Measurements from ENCODE around the gene GALNT2.

Gene GALNT2

DNA sequence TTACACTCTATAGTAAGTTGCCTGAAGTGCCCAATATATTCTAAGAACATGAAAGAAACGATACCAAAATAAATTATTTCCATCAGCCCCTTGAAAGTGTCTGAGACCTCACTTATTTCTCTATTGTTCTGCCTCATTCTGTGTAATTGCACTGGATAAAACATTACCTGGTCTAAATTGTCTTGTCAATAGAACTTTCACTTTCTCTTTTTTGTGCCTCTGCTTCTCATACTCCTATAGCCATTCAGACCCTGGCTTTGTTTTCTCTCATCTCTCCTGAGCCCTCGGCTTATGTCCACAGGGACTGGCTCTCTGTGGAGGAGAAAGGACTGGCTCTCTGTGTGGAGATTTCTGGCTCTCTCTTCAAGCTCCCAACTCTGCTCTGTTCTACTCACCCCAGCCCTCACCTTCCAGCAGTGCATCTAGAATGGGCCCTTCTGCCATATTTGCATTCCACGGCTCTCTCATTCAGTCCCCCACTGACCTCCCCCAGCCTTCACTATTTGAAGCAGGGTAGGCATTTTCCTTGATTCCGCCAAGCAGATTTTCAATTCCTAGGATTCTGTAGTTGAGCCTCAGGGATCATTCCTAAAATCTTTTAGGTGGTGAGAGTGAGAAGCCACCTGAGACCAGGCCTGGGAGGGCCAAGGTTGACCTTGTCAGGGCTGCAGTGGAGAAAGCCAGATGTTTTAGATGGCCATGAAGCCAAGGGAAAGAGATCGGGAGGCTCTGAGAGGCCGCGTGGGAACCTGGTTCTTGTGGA is 15.9 kb upstream of the GALNT2 start:
- no peak for DNase-seq (ENCODE audit: low read depth in 2 of 3, low spot score in 1 of 3)

DNA sequence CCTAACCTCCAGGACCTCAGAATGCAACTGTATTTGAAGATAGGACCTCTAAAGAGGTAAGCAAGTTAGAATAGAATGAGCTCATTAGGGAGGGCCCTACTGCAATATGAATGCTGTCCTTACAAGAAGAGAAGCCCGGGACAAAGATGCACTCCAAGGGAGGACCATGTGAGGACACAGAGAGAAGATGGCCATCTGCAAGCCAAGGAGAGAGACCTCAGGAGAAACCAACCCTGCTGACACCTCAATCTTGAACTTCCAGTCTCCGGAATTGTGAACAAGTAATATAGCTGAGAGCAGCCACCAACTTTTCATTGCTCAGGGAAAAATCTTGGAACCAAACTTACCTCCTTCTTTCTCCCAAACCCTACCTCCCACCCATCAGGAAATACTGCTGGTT is 15.0 kb upstream of the GALNT2 start:
- DNase-seq (ENCODE audit: low read depth in 2 of 3, low spot score in 1 of 3) = no peak

DNA sequence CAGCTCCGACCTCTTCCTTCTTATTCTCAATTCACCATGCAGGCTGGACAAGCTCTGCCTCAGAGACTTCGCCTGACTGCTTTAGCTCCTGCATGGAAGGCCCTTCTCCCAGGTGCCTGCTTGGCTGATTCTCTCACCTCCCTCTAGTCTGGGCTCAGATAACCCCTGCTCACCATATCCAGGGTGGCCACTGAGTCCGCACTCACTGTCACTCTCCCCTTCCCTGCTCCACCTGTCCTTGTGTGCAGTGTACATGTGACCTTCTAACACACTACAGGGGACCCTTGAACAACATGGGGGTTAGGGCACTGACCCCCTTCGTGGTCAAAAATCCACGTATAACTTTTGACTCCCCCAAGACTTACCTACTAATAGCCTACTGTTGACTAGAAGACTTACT is 14.4 kb upstream of the GALNT2 start:
- no peak for DNase-seq (ENCODE audit: low read depth in 2 of 3, low spot score in 1 of 3)

DNA sequence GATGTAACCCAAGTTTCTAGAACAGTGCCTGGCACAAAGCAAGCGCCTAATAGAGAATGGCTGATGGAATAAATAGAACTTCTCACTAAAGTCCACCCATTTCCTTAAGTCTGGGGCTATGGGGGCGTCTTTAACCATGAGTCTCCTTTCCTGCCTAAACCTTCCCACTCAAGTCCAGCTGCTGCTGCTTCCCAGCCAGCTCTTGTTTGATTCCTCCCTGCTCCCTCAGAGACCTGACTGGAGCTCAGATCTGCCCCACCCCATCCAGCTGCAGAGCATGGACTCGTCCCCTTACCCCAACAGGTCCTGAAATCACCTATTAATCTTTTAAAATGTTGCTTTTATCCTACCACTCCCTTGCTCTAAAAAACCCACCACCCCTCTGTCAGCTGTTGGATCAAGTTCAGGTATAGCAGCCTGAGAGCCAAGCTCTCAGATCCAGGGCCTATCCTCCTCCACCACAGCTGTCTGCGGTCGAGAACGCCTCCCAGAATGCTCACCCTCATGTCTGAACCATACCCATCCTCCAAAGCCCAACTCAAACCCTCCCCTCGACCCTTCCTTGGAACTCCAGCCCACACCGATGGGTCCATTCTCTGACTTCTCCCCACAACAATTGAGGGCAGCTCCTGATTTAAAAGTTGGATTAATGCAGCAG is 12.8 kb upstream of the GALNT2 start:
- no peak for DNase-seq (ENCODE audit: low read depth in 2 of 3, low spot score in 1 of 3)

DNA sequence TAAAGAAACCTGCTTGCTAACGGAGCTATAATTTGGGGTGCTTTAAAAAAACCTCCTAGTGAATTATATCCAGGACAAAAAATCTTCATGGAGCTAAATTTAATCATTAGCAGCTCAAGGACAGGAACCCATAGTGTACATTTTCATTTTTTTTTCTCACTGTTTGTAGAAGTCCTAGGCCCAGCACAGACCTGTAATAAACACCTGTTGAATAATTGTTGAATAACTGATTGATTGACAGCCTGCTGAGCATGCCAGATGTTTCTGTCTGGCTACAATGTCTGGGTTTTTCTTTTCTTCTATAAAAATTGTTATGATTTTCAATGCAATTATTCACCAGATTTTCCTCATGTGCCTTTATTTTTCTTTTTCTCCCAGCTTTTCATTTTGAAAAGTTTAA is 10.9 kb upstream of the GALNT2 start:
- no peak for DNase-seq (ENCODE audit: low read depth in 2 of 3, low spot score in 1 of 3)

DNA sequence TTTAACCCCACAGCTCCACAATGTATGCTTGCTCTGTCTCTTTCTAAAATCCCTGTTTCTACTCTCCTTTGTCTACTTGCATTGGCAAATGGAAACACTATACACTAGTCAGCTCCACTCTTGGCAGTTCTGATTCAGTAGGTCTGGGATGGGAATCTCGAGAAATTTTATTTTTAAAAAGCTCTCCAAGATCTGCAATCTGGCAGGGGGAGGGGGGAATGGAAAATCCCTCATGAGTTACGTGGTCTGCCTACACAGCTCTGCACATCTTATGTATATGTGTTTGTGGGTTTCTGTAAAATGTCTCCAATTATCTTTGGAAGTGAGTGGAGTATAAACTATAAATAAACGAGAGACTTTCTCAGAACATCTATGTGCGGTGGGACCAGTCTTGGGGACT is 9.9 kb upstream of the GALNT2 start:
- DNase-seq (ENCODE audit: low read depth in 2 of 3, low spot score in 1 of 3) = no peak

DNA sequence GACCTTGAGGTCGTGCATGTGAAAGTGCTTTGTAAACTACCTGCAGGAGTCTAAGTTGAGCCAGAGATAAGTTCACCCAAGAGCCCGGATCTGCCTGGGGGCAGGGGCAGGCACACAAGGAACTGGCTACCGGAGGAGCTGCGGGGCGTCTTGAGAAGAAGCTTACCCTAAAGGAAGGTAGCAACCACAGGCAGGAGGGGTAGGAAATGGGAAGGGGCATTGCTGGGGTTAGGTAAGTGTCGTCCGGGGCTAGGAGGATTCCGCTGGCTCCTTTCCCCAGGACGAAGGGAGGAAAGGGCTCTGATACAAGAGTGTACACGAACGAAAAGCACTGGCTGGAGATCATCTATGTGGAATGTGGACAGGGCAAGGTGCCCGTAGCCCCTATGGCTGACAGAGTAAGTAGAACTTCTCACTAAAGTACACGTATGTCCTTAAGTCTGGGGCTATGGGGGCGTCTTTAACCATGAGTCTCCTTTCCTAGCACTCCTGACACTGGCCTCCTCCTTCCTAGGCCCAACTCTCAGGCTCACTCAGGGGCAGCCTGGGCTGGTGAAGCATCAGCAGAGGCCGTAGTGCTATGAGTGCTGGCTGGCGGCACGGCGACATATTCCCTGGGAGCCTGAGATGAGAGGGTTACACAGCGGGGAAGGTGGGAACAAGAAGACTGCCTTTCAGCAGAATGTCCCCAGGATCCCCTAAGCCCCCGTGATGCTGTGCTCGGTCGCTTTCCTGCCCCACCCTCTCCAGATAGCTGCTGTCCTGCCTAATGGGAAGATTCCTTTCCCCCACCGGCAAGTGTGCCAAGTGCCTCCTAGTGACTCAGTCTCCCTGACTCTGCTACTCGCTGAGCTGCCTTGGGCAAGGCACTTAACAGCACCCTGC is 9.1 kb upstream of the GALNT2 start:
- DNase-seq (ENCODE audit: low read depth in 2 of 3, low spot score in 1 of 3) = no peak

DNA sequence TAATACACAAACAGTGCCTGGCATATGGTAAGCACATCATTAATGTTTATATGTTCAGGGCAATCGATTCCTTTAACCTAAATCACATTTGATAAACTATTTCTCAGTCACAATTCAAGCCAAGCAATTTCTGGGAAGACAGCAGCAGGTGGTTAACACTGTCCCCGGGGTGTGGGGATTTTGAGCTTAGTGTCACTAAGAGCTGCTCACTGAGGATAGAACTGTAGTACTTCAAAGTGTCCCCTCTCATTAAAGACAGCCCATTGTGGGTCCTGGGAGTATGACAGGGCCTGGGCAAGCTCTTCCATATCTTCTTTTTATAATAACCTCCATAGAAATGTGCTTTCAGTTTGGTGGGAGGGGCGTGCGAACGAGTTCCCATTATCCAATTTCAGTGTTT is 8.4 kb upstream of the GALNT2 start:
- DNase-seq (ENCODE audit: low read depth in 2 of 3, low spot score in 1 of 3) = no peak

DNA sequence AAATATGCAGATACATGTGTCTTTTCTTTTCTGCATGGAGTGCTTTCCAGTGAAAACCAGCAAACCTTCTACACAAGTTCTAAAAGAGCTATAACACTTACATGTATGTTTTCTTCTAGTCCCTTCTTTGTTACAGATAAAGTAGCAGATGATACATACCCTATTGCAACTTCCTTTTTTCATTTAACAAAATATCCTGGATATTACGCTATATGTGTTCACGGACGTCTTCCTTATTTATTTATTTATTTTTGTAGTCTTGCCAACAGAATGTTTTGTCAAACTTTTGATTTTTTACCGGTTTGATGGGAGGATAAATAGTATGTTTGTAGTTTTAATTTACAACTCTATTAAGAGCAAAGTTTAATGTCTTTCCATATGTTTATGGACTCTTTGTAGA is 5.2 kb upstream of the GALNT2 start:
- no peak for DNase-seq (ENCODE audit: low read depth in 2 of 3, low spot score in 1 of 3)

DNA sequence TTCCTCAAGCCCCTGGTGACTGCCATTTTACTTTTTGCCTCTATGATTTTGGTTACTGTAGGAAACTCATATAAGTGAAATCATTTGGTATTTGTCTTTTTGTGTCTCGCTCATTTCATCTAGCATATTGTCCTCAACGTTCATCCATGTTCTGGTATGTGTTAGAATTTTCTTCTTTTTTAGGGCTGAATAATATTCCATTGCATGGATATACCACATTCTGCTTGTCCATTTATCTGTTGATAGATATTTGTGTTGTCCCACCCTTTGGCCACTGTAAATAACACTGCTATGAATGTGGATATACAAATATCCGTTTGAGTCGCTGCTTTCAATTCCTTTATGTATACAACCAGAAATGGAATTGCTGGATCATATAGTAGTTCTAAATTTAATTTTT is 4.5 kb upstream of the GALNT2 start:
- DNase-seq (ENCODE audit: low read depth in 2 of 3, low spot score in 1 of 3) = no peak

DNA sequence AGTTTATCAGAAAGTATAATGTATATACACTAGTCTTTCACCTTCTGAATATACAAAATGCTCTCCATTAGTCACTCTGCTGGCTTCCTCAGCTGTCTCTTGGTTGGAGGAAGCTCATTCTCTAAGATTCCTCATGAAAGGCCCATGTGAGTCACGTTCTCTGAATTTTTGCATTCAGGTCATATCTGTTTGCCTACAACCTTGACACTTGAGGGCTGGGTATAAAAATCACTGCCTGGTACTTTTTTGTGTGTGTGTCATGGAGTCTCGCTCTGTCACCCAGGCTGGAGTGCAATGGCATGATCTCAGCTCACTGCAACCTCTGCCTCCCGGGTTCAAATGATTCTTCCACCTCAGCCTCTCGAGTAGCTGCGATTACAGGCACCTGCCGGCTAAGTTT is 2.8 kb upstream of the GALNT2 start:
- DNase-seq (ENCODE audit: low read depth in 2 of 3, low spot score in 1 of 3) = no peak

DNA sequence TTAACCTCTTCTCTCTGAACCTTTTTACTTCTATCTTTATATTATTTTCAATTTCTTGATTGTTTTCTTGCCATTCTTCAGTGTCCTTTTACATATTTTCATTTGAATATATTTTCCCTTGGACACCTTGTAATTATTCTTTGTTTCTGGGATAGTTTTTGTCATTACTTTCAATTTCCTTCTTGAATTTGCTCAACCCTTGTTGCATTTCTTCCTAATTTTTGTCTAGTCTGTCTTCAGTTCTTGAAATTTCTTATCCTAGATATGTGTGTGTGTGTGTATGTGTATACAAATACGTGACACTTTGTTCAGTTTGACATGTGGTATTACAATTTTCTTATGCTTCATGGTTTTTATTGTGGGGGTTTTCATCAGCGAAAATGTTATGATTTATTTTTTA is 1.9 kb upstream of the GALNT2 start:
- no peak for DNase-seq (ENCODE audit: low read depth in 2 of 3, low spot score in 1 of 3)

DNA sequence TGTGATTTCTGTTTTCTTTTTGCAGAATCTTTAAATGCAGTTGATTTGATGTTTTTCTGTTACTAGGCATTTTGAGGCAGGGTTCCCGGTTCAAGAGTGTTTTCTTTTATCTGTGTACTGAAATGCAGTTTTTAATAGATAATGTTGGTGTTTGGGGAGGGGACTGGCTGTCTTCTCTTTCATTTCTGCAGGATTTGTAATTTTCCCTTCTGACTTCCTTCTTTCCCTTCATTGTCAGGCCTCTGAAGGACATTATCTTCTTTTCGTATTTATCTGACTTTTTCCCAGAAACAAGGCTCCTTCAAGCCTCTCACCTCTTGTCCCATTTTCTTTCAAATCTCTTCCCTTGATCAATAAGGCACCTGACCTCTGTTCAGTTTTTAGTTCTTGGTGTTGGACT is 1.5 kb upstream of the GALNT2 start:
- DNase-seq (ENCODE audit: low read depth in 2 of 3, low spot score in 1 of 3) = no peak

DNA sequence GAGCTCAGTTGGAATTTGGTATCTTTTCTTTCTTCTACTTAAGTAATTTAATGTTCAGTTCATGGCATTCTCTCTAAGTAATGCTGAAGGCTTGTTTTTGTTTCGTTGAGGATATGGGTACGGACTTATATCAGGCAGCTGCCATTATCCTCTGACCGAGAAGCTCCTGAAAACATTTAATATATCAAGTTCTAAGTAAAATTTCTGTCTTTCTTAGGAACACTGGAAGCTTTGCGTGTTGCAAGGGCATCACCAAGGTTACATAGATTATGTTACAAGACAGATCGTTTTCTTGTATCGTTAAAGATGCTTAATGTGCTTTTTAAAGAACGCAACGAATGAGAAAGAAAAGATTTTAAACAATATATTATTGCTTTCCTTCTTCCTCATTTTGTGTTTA is 1.0 kb upstream of the GALNT2 start:
- DNase-seq (ENCODE audit: low read depth in 2 of 3, low spot score in 1 of 3) = no peak

DNA sequence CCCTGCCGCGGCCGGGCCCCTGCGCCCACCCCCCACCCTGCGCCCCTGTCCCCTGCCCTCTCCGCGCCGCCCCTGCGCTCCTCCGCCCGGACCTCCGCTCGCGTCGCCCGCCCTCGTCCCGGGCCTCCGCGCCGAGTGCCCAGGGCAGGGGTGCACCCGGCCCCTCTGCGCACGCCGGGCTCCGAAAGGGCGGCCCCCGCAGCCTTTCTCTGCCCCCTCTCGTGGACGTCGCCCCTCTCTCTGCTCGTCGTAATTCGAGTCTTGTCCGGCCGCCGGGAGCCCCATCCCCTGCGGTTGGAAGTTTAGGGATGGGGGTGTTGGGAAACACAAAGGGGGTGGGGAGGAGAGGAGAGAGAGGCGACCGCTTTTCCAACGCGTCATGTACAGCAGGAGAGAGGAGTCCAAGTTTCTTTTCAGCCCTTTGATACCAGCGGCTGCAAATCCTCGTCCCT is 407 bp downstream of the GALNT2 start:
- DNase-seq (ENCODE audit: low read depth in 2 of 3, low spot score in 1 of 3) = no peak

DNA sequence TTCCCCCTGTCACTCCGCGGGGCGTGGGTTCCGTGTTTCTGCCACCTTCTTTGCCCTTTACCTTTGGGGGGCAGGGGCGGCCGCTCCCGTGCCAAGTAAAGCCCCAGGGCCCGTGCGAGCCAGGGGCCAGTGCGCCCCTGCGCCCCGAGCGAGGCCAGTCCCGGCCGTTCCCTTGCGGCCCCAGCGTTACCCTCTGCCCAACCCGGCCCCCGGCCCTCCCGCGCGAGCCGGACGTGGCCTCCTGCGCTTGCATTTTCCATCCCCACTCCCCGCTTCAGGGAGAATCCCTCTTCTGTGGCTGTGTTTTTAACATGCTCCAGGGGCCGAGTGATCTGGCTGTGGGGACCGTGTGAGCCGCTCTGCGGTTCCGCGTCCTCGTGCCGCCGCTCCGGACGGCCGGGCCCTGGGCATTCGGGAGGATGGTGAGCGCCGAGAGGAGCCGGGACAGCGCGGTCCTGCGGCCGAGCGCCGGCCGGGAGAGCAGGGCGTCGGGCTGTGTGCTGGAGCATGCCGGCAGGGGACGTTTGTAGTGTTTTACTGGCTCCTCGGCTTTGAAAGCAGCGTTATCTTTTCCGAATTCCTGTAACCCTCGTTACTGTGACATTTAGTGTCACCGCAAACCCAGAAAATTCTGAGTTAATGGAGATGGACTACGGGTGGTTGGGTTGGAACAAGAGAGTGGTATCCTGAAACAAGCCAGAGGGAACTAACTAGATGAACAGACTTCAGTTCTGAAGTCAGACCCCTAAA is 1.0 kb downstream of the GALNT2 start:
- DNase-seq (ENCODE audit: low read depth in 2 of 3, low spot score in 1 of 3) = peak in 1 of 3 donors; percentile 19

DNA sequence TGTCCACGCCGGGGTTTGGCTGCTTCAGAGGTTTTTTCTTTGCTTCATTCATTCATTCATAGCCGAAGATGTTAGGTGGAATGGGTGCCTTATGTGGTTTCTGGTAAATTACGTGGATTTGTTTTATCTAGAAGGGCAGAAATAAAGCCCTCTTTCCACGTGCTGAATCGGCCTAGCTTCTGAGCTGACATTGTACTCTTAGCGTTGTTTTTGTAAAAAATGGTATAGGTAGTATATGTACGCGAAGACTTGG is 1.5 kb downstream of the GALNT2 start:
- no peak for DNase-seq (ENCODE audit: low read depth in 2 of 3, low spot score in 1 of 3)

DNA sequence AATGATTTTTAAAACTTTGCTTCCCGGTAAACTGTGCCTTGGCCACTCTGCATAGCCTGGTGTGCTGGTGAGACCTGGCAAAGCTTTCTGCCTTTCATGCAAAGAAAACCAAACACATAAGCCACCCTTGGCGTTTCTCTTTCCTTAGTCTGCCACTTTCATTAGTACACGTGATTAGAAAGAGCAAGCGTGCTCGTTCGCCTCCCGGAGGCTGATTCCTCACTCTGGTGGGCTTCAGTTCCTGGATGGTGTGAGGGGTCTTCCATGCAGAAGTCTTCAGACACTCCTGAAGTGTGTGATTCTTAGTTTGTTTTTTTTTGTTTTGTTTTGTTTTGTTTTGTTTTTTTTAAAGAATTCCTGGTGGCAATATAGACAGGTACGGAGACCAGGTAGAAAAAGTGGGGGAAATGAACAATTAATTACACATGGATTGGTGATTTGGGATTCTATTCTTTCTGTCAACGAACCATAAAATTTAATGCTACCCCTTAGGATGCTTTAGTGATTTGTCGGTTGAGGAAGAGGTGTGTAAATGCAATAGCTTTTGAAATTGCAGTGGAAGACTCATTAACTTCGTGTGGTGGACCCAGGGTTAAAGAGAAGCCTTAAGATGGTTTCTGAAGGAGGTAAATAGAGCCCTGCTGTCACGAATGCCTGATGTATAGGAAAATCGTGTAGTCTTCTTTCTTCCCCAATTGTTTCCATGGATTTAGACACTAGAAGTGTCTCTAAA is 2.1 kb downstream of the GALNT2 start:
- no peak for DNase-seq (ENCODE audit: low read depth in 2 of 3, low spot score in 1 of 3)

DNA sequence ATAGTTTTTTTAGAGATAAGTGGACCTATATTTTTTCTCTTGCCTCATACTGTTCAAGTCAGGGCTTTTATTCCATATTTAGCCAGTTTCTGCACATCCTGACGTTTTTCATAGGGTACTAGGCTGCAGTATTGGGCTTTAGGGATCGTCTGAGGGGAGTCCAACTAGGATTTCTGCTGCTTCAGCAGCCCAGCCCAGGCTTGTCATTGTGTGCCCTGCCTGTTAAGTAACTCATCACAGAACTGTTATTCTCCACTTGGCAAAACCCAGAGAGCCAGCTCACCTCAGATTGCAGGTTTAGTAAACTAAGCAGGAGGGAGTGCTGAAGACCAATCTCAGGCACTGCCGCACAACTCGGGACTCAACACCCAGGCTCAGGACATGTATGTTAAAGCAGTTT is 2.8 kb downstream of the GALNT2 start:
- DNase-seq (ENCODE audit: low read depth in 2 of 3, low spot score in 1 of 3) = no peak

DNA sequence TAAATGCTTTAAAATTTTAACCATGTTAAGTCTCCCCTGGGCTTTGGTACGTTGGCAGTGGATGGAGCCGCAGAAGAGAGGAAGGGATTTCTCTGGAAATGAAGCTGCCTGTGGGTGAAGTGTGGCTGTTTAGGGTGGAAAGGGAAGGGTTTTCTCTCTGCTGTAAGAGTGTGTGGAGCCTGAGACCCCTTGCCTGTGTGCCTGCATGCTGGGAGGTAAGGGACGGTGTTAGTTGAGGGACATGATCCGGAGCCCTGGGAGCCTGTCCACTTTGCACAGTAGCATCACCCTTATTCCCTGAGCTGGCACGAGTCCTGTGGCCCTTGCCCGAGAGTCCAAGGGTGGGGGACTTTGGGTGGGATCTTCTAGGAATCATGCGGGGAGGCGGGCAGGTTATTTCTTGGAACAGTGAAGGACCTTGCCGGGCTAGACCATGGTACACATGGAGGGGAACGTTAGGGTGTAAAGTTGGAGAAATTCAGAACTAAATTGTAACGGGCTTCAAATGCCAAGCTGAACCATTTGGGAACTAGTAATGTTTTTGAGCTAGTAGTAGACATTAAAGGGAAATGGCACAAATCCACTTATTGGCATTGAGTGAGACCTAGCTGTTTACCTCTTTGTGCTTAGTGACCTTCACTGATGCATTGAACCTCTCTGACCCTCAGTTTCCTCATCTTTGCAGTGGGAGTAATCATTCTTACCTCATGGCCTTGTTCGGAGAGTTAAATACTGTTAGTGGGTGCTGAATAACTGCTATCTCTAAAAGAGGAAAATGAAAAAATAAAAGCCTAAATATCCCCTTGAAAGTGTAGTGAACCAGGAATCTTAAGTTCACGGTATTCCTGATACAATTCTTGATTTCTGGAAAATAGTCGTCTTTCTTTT is 3.5 kb downstream of the GALNT2 start:
- no peak for DNase-seq (ENCODE audit: low read depth in 2 of 3, low spot score in 1 of 3)
